GM12878 (cell line): Measurements from ENCODE around the gene DRD1. TPM values are rescaled to one million over a fixed set of nuclear protein-coding genes. Genes with fewer than 3 reads are reported as not detected.

Experiments
- ATAC-seq: fragments of 200-7000 bp; cut with Tn5 transposase; 3 replicates; pipeline ENCODE4 v1.9.1; 2020; ENCODE audit warnings: mild to moderate bottlenecking, moderate library complexity
- BruUV-seq: library from RNA; stranded (reverse); fragments of 400-500 nt; replicated peaks from 2 replicates; lab custom pipeline; 2021; lab: Mats Ljungman, UMichigan
- CTCF ChIA-PET: fragments of 300-600 bp; sonication (Branson Sonifier 250); formaldehyde crosslinking; extraction: SDS; loops from one replicate; lab custom pipeline; 2021; ENCODE audit warnings: inconsistent platforms; lab: Yijun Ruan, JAX
- POLR2A ChIA-PET: fragments of 350-600 bp; formaldehyde crosslinking; extraction: SDS; loops from one replicate; lab custom pipeline; 2021; ENCODE audit warnings: inconsistent platforms; lab: Charles Lee
- RAD21 ChIA-PET: fragments of 300-600 bp; sonication (Branson Sonifier 250); formaldehyde crosslinking; loops from one replicate; lab custom pipeline; 2023; ENCODE audit warnings: antibody characterized with exemption; ENCODE audit not compliant: unreplicated experiment; lab: Charles Lee
- SMC1A ChIA-PET: fragments of 300-600 bp; sonication (Branson Sonifier 250); formaldehyde crosslinking; loops from one replicate; lab custom pipeline; 2023; ENCODE audit not compliant: unreplicated experiment, uncharacterized antibody; lab: Charles Lee
- DNase-seq: peaks from one replicate; pipeline ENCODE4 v3.0.0-alpha.2; 2011; ENCODE audit warnings: low read depth, low spot score
- FAIRE-seq: peaks from 3 replicates; lab custom pipeline; 2011; peaks lifted over from hg19 to GRCh38; lab: Jason Lieb, UNC
- H2AFZ ChIP-seq: 2 replicates; pipeline ENCODE4 v1.6.0; 2011; ENCODE audit warnings: low read depth, low read length, control low read depth; ENCODE audit not compliant: control insufficient read depth
- H3K27ac ChIP-seq: 2 replicates; pipeline ENCODE4 v1.5.1; 2011; ENCODE audit warnings: control low read depth; ENCODE audit not compliant: control insufficient read depth, insufficient read depth
- H3K27me3 ChIP-seq, 2 experiments: replicated peaks in 1 of 2; 2 replicates each; pipeline versions ENCODE4 v1.6.0 to v1.6.1; 2011; ENCODE audit warnings: low read length in 1 of 2; ENCODE audit not compliant: control insufficient read depth in 2 of 2, insufficient read depth in 2 of 2
- H3K36me3 ChIP-seq, 2 experiments: 2 replicates each; pipeline ENCODE4 v1.5.1; 2011; ENCODE audit warnings: low read length in 1 of 2; ENCODE audit not compliant: control insufficient read depth in 2 of 2, insufficient read depth in 2 of 2
- H3K4me1 ChIP-seq: 2 replicates; pipeline ENCODE4 v1.6.1; 2011; ENCODE audit warnings: mild to moderate bottlenecking, low read length, moderate library complexity, mixed read lengths; ENCODE audit not compliant: control insufficient read depth, insufficient read depth
- H3K4me2 ChIP-seq: 2 replicates; pipeline ENCODE4 v1.6.0; 2011; ENCODE audit warnings: control low read depth; ENCODE audit not compliant: control insufficient read depth, insufficient read depth
- H3K4me3 ChIP-seq: fragments of 200-600 bp; sonication (generic); 2 replicates; pipeline ENCODE4 v1.5.1; 2016
- H3K79me2 ChIP-seq: 2 replicates; pipeline ENCODE4 v1.6.0; 2011; ENCODE audit warnings: low read length; ENCODE audit not compliant: control insufficient read depth, insufficient read depth
- H3K9ac ChIP-seq: 2 replicates; pipeline ENCODE4 v1.8.0; 2011; ENCODE audit warnings: low read length, control low read depth, mixed read lengths; ENCODE audit not compliant: control insufficient read depth, insufficient read depth
- H3K9me3 ChIP-seq: replicated peaks from 3 replicates; pipeline ENCODE4 v1.5.1; 2011; ENCODE audit warnings: mild to moderate bottlenecking, low read length; ENCODE audit not compliant: control insufficient read depth, insufficient read depth
- H4K20me1 ChIP-seq: 2 replicates; pipeline ENCODE4 v1.6.0; 2011; ENCODE audit not compliant: control insufficient read depth, insufficient read depth
- CREB1 ChIP-seq: IDR thresholded peaks from 2 replicates; pipeline ENCODE4 v1.6.1; 2012; ENCODE audit warnings: low read depth, mild to moderate bottlenecking, inconsistent platforms
- IKZF1 ChIP-seq: fragments of 450-650 bp; conservative IDR thresholded peaks from 2 replicates; pipeline ENCODE4 v1.6.1; 2017; ENCODE audit warnings: antibody characterized with exemption, mild to moderate bottlenecking
- MYC ChIP-seq: IDR thresholded peaks from 2 replicates; pipeline ENCODE4 v1.6.1; 2011; ENCODE audit warnings: mild to moderate bottlenecking, low read length, moderate library complexity, inconsistent platforms; ENCODE audit not compliant: insufficient read depth, insufficient replicate concordance, insufficient read length, severe bottlenecking
- ZNF384 ChIP-seq: IDR thresholded peaks from 2 replicates; pipeline ENCODE4 v1.6.1; 2012; ENCODE audit warnings: low read depth, mild to moderate bottlenecking, low read length, improper control_type of control experiment, borderline replicate concordance
- WGBS: methylation state at CpG from one replicate; pipeline ENCODE4 v1.1.6; 2016; ENCODE audit warnings: low lambda C conversion rate; ENCODE audit not compliant: insufficient replicate concordance, insufficient coverage; ENCODE audit errors: missing lambda C conversion rate; 5-methylcytosine and 5-hydroxymethylcytosine counted together
- in situ Hi-C: fragments of 300-500 bp; cut with MboI; formaldehyde crosslinking; loops from 9 replicates; pipeline ENCODE4 v1.14.3; 2018; ENCODE audit warnings: mixed read lengths
- intact Hi-C: fragments of 100-400 bp; cut with micrococcal nuclease; formaldehyde crosslinking; loops from one replicate; pipeline ENCODE4 v1.14.2; 2022; ENCODE audit not compliant: unreplicated experiment
- polyA plus RNA-seq, 11 experiments: library from polyadenylated mRNA; depleted of rRNA in 4 of 11; unstranded in 6 of 11; stranded (reverse) in 5 of 11; fragments of >200 nt; fragmentation: Nextera tagmentation in 4 of 11; fragmentation: Illumina TruSeq in 1 of 11; extraction: Ambion mirVana in 4 of 11; extraction: Trizol in 1 of 11; gene quantifications; 1 replicate in 1 of 11; 2 replicates in 10 of 11; pipeline versions ENCODE4 v1.2.1 to v1.2.3, GENCODE V29; 2011 to 2016; ENCODE audit warnings: inconsistent platforms in 2 of 11, missing spikeins in 2 of 11, low read depth in 1 of 11
- total RNA-seq, 4 experiments: library from RNA; depleted of rRNA in 3 of 4; stranded (reverse); fragments of >200 nt in 3 of 4; fragmentation: Illumina TruSeq in 1 of 4; extraction: Trizol in 1 of 4; gene quantifications; 2 replicates each; pipeline versions ENCODE4 v1.2.1 to v1.2.3, GENCODE V29; 2013 to 2021
- TF ChIP-seq, protein P1 (sequence below): fragments of 450-650 bp; formaldehyde crosslinking; IDR thresholded peaks from 2 replicates; pipeline ENCODE4 v1.4.0; 2022; ENCODE audit warnings: mild to moderate bottlenecking, moderate library complexity
- TF ChIP-seq, protein P2 (sequence below): fragments of 450-650 bp; IDR thresholded peaks from 2 replicates; pipeline ENCODE4 v1.6.1; 2018; ENCODE audit warnings: borderline replicate concordance, mild to moderate bottlenecking; ENCODE audit not compliant: partially characterized antibody
- TF ChIP-seq, protein P3 (sequence below): fragments of 450-650 bp; IDR thresholded peaks from 2 replicates; pipeline ENCODE4 v1.6.1; 2016; ENCODE audit warnings: mild to moderate bottlenecking, moderate library complexity, borderline replicate concordance
- TF ChIP-seq, protein P4 (sequence below): fragments of 450-650 bp; IDR thresholded peaks from 2 replicates; pipeline ENCODE4 v1.6.1; 2017; ENCODE audit warnings: low read depth, mild to moderate bottlenecking, moderate library complexity

Gene DRD1
- total and polyA plus RNA-seq, 10 of the 15 experiments (the other 5 are each of a cell fraction or from before 2014, with no cell fraction given): not detected

GRCh38 chr5:175443514-175444059 is 395 bp downstream of the DRD1 start:
- in situ Hi-C loops: no loop called here
- intact Hi-C loops: loop anchor here (1.0 kb wide), 1 partner anchor 492 kb away; no protein-coding TSS in a partner anchor
- FAIRE-seq (no peak), DNase-seq (no peak), ATAC-seq (no peak; the same call in 2 of the 3 replicates)
- H3K4me2 ChIP-seq: no peak overlapping the region
- ChIA-PET RAD21 (no interaction called here), CTCF (interaction anchor here (0.6 to 1.3 kb wide), 2 partner anchors 14 to 492 kb away, joined by 3 read pairs; no protein-coding TSS in a partner anchor), POLR2A (no interaction called here), SMC1A (no interaction called here)
- H3K4me3 ChIP-seq: no peak overlapping the region
- no peaks in the 10 kb centered on the region for H3K4me1 ChIP-seq
- no peaks in the 10 kb centered on the region for H3K79me2 ChIP-seq
- no peak overlapping the region for H3K9ac ChIP-seq
- H3K36me3 ChIP-seq: no peaks in the 10 kb centered on the region
- H3K27ac ChIP-seq: no peak overlapping the region
- peaks cover 7 to 15% of the 10 kb centered on the region in 2 experiments for H3K27me3 ChIP-seq
- H4K20me1 ChIP-seq: no peaks in the 10 kb centered on the region
- H3K9me3 ChIP-seq: no peaks in the 10 kb centered on the region
- no TSS peak for BruUV-seq
- H2AFZ ChIP-seq: no peak overlapping the region
- 26% methylated on average over 25 of the region's 29 CpGs for WGBS
- TF ChIP-seq, protein P1, sequence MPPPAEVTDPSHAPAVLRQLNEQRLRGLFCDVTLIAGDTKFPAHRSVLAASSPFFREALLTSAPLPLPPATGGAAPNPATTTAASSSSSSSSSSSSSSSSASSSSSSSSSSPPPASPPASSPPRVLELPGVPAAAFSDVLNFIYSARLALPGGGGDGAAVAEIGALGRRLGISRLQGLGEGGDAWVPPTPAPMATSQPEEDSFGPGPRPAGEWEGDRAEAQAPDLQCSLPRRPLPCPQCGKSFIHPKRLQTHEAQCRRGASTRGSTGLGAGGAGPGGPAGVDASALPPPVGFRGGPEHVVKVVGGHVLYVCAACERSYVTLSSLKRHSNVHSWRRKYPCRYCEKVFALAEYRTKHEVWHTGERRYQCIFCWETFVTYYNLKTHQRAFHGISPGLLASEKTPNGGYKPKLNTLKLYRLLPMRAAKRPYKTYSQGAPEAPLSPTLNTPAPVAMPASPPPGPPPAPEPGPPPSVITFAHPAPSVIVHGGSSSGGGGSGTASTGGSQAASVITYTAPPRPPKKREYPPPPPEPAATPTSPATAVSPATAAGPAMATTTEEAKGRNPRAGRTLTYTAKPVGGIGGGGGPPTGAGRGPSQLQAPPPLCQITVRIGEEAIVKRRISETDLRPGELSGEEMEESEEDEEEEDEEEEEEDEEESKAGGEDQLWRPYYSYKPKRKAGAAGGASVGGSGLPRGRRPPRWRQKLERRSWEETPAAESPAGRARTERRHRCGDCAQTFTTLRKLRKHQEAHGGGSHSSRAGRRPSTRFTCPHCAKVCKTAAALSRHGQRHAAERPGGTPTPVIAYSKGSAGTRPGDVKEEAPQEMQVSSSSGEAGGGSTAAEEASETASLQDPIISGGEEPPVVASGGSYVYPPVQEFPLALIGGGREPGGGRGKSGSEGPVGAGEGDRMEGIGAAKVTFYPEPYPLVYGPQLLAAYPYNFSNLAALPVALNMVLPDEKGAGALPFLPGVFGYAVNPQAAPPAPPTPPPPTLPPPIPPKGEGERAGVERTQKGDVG (CRISPR knock-in tag): no peak
- TF ChIP-seq, protein P2, sequence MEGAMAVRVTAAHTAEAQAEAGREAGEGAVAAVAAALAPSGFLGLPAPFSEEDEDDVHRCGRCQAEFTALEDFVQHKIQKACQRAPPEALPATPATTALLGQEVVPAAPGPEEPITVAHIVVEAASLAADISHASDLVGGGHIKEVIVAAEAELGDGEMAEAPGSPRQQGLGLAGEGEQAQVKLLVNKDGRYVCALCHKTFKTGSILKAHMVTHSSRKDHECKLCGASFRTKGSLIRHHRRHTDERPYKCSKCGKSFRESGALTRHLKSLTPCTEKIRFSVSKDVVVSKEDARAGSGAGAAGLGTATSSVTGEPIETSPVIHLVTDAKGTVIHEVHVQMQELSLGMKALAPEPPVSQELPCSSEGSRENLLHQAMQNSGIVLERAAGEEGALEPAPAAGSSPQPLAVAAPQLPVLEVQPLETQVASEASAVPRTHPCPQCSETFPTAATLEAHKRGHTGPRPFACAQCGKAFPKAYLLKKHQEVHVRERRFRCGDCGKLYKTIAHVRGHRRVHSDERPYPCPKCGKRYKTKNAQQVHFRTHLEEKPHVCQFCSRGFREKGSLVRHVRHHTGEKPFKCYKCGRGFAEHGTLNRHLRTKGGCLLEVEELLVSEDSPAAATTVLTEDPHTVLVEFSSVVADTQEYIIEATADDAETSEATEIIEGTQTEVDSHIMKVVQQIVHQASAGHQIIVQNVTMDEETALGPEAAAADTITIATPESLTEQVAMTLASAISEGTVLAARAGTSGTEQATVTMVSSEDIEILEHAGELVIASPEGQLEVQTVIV: no peak
- TF ChIP-seq, protein P3, sequence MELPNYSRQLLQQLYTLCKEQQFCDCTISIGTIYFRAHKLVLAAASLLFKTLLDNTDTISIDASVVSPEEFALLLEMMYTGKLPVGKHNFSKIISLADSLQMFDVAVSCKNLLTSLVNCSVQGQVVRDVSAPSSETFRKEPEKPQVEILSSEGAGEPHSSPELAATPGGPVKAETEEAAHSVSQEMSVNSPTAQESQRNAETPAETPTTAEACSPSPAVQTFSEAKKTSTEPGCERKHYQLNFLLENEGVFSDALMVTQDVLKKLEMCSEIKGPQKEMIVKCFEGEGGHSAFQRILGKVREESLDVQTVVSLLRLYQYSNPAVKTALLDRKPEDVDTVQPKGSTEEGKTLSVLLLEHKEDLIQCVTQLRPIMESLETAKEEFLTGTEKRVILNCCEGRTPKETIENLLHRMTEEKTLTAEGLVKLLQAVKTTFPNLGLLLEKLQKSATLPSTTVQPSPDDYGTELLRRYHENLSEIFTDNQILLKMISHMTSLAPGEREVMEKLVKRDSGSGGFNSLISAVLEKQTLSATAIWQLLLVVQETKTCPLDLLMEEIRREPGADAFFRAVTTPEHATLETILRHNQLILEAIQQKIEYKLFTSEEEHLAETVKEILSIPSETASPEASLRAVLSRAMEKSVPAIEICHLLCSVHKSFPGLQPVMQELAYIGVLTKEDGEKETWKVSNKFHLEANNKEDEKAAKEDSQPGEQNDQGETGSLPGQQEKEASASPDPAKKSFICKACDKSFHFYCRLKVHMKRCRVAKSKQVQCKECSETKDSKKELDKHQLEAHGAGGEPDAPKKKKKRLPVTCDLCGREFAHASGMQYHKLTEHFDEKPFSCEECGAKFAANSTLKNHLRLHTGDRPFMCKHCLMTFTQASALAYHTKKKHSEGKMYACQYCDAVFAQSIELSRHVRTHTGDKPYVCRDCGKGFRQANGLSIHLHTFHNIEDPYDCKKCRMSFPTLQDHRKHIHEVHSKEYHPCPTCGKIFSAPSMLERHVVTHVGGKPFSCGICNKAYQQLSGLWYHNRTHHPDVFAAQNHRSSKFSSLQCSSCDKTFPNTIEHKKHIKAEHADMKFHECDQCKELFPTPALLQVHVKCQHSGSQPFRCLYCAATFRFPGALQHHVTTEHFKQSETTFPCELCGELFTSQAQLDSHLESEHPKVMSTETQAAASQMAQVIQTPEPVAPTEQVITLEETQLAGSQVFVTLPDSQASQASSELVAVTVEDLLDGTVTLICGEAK: no peak
- TF ChIP-seq MYC: no peak
- TF ChIP-seq, protein P4, sequence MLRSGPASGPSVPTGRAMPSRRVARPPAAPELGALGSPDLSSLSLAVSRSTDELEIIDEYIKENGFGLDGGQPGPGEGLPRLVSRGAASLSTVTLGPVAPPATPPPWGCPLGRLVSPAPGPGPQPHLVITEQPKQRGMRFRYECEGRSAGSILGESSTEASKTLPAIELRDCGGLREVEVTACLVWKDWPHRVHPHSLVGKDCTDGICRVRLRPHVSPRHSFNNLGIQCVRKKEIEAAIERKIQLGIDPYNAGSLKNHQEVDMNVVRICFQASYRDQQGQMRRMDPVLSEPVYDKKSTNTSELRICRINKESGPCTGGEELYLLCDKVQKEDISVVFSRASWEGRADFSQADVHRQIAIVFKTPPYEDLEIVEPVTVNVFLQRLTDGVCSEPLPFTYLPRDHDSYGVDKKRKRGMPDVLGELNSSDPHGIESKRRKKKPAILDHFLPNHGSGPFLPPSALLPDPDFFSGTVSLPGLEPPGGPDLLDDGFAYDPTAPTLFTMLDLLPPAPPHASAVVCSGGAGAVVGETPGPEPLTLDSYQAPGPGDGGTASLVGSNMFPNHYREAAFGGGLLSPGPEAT: no peak
- TF ChIP-seq ZNF384: no peak
- TF ChIP-seq IKZF1: no peak
- TF ChIP-seq CREB1: no peak
